Adipose tissue (tissue), 3 donors: ENCODE measurements around the gene PLXDC2. TPM values are rescaled to one million over a fixed set of nuclear protein-coding genes. Genes with fewer than 3 reads are reported as not detected.

Source experiments
- H3K27ac ChIP-seq: one replicate; pipeline ENCODE4 v1.5.1; 2013; ENCODE audit warnings: low read depth, low read length
- WGBS, 3 donors: extraction: QIAGEN DNeasy Blood & Tissue Kit; methylation state at CpG; one replicate each; pipeline ENCODE4 v1.1.7; 2013; 5-methylcytosine and 5-hydroxymethylcytosine counted together
- polyA plus RNA-seq, 3 donors: library from polyadenylated mRNA; stranded (reverse); fragments of 200-250 nt; gene quantifications; one replicate each; pipeline ENCODE4 v1.2.3, GENCODE V29; 2013
- donor health status: healthy with polysubstance abuse.
- donor health status: Bipolar disorder and iron deficiency.
- donor health status: healthy.

Gene PLXDC2
- polyA plus RNA-seq, 3 donors: 1.5 to 10.6 (median 7.7) TPM

GRCh38 chr10:19811540-19811939 is 4.7 kb upstream of the PLXDC2 start:
- no peak overlapping the region for H3K27ac ChIP-seq
- 60 to 62% (median 62%) methylated on average over 1 of the region's 1 CpG for WGBS, 3 donors

- WGBS, 3 donors: 78 to 91% (median 90%) methylated on average over 3 of the region's 3 CpGs
- H3K27ac ChIP-seq: no peak overlapping the region
Observed at GRCh38 chr10:19812976-19813375, 3.3 kb upstream of the PLXDC2 start.

- 1 to 2% (median 2%) methylated on average over 33 of the region's 33 CpGs for WGBS, 3 donors
- peak overlapping the region; percentile 59 for H3K27ac ChIP-seq
Observed at GRCh38 chr10:19815036-19815730, 1.0 kb upstream of the PLXDC2 start.

GRCh38 chr10:19815731-19816410 is 361 bp upstream of the PLXDC2 start:
- H3K27ac ChIP-seq: peak overlapping the region; percentile 59
- 1 to 2% (median 1%) methylated on average over 47 to 57 of the region's 57 CpGs for WGBS, 3 donors

- no peak overlapping the region for H3K27ac ChIP-seq
- 1% methylated on average over 21 to 27 of the region's 27 CpGs for WGBS, 3 donors
Observed at GRCh38 chr10:19817231-19817933, 1.1 kb downstream of the PLXDC2 start.

GRCh38 chr10:19818876-19819275 is 2.6 kb downstream of the PLXDC2 start:
- H3K27ac ChIP-seq: no peak overlapping the region
- WGBS, 3 donors: 23 to 29% (median 27%) methylated on average over 1 of the region's 1 CpG

GRCh38 chr10:19819419-19820033 is 3.3 kb downstream of the PLXDC2 start:
- H3K27ac ChIP-seq: no peak overlapping the region

GRCh38 chr10:19824381-19825342 is 8.4 kb downstream of the PLXDC2 start:
- 65 to 76% (median 67%) methylated on average over 5 of the region's 5 CpGs for WGBS, 3 donors
- no peak overlapping the region for H3K27ac ChIP-seq

More at GRCh38 chr10:19819419-19820033, 3.3 kb downstream of the PLXDC2 start:
- 0 to 1% (median 0%) methylated on average over 2 of the region's 2 CpGs for WGBS, 3 donors

GRCh38 chr10:19825700-19826099 is 9.5 kb downstream of the PLXDC2 start:
- WGBS, 3 donors: 46 to 74% (median 47%) methylated on average over 2 of the region's 2 CpGs
- no peak overlapping the region for H3K27ac ChIP-seq

- 29 to 67% (median 32%) methylated on average over 4 of the region's 4 CpGs for WGBS, 3 donors
- no peak overlapping the region for H3K27ac ChIP-seq
Observed at GRCh38 chr10:19826712-19827111, 10.5 kb downstream of the PLXDC2 start.

- 57 to 64% (median 64%) methylated on average over 3 of the region's 3 CpGs for WGBS, 3 donors
- no peak overlapping the region for H3K27ac ChIP-seq
Observed at GRCh38 chr10:19828278-19829049, 12.2 kb downstream of the PLXDC2 start.

- WGBS, 3 donors: 21 to 40% (median 29%) methylated on average over 9 of the region's 9 CpGs
- H3K27ac ChIP-seq: no peak overlapping the region
Observed at GRCh38 chr10:19832699-19833098, 16.5 kb downstream of the PLXDC2 start.

- WGBS, 3 donors: 65 to 82% (median 78%) methylated on average over 8 of the region's 8 CpGs
- H3K27ac ChIP-seq: no peak overlapping the region
Observed at GRCh38 chr10:19833170-19833824, 17.1 kb downstream of the PLXDC2 start.

- no peak overlapping the region for H3K27ac ChIP-seq
Observed at GRCh38 chr10:19835952-19836351, 19.7 kb downstream of the PLXDC2 start.

GRCh38 chr10:19839090-19839489 is 22.9 kb downstream of the PLXDC2 start:
- 65 to 78% (median 74%) methylated on average over 3 of the region's 3 CpGs for WGBS, 3 donors
- H3K27ac ChIP-seq: no peak overlapping the region

More at GRCh38 chr10:19835952-19836351, 19.7 kb downstream of the PLXDC2 start:
- WGBS, 3 donors: 88 to 96% (median 92%) methylated on average over 2 of the region's 2 CpGs

- no peak overlapping the region for H3K27ac ChIP-seq
- WGBS, 3 donors: 60 to 75% (median 74%) methylated on average over 4 of the region's 4 CpGs
Observed at GRCh38 chr10:19839552-19839951, 23.3 kb downstream of the PLXDC2 start.

GRCh38 chr10:19840776-19841175 is 24.5 kb downstream of the PLXDC2 start:
- H3K27ac ChIP-seq: no peak overlapping the region
- 91 to 97% (median 95%) methylated on average over 3 of the region's 3 CpGs for WGBS, 3 donors
